NT2/D1 (cell line): Measurements from ENCODE around the gene NFIX.

Source experiments
- DNase-seq: peaks from one replicate; pipeline ENCODE4 v3.0.0-alpha.2; 2011; ENCODE audit warnings: low read depth, low spot score
- H3K27me3 ChIP-seq: 2 replicates; pipeline ENCODE4 v1.6.0; 2011; ENCODE audit warnings: mild to moderate bottlenecking; ENCODE audit not compliant: insufficient read length, insufficient read depth
- H3K36me3 ChIP-seq: 2 replicates; pipeline ENCODE4 v1.6.1; 2011; ENCODE audit warnings: mild to moderate bottlenecking, low read length, mixed read lengths; ENCODE audit not compliant: insufficient read depth, insufficient read length
- H3K4me1 ChIP-seq: 2 replicates; pipeline ENCODE4 v1.5.1; 2011; ENCODE audit not compliant: insufficient read depth, insufficient read length
- H3K4me3 ChIP-seq: 2 replicates; pipeline ENCODE4 v1.5.1; 2011; ENCODE audit warnings: low read depth; ENCODE audit not compliant: insufficient read length
- H3K9ac ChIP-seq: 2 replicates; pipeline ENCODE4 v1.6.0; 2011; ENCODE audit warnings: low read depth; ENCODE audit not compliant: insufficient read length
- H3K9me3 ChIP-seq: 2 replicates; pipeline ENCODE4 v1.5.1; 2011; ENCODE audit warnings: mild to moderate bottlenecking, low read length; ENCODE audit not compliant: insufficient read depth
- SUZ12 ChIP-seq: IDR thresholded peaks from 2 replicates; pipeline ENCODE4 v1.6.1; 2011; ENCODE audit not compliant: insufficient read length, insufficient read depth; ENCODE audit errors: extremely low read depth
- YY1 ChIP-seq: IDR thresholded peaks from 2 replicates; pipeline ENCODE4 v1.6.1; 2011; ENCODE audit not compliant: insufficient read length, insufficient read depth
- ZNF274 ChIP-seq: IDR thresholded peaks from 2 replicates; pipeline ENCODE4 v1.6.1; 2011; ENCODE audit warnings: mild to moderate bottlenecking, low read depth, low read length

The NFIX gene

GRCh38 chr19:13110099-13110610 is 114.9 kb downstream of the NFIX start:
- Histone ChIP-seq H3K9ac (peak overlapping the region; percentile 21), H3K27me3 (no peaks in the 10 kb centered on the region), H3K9me3 (no peaks in the 10 kb centered on the region), H3K4me3 (no peak overlapping the region), H3K4me1 (peaks cover 12% of the 10 kb centered on the region), H3K36me3 (peaks cover 72% of the 10 kb centered on the region)
- no peak for DNase-seq
- TF ChIP-seq YY1 (no peak), ZNF274 (no peak)

GRCh38 chr19:13112555-13112954 is 117.3 kb downstream of the NFIX start:
- TF ChIP-seq SUZ12, result no peak
- no peak for TF ChIP-seq ZNF274
- no peak for TF ChIP-seq YY1
- Histone ChIP-seq H3K9ac (no peak overlapping the region), H3K4me3 (no peak overlapping the region), H3K9me3 (no peaks in the 10 kb centered on the region), H3K4me1 (peaks cover 17% of the 10 kb centered on the region), H3K36me3 (peaks cover 67% of the 10 kb centered on the region), H3K27me3 (no peaks in the 10 kb centered on the region)
- DNase-seq, result no peak

DNA sequence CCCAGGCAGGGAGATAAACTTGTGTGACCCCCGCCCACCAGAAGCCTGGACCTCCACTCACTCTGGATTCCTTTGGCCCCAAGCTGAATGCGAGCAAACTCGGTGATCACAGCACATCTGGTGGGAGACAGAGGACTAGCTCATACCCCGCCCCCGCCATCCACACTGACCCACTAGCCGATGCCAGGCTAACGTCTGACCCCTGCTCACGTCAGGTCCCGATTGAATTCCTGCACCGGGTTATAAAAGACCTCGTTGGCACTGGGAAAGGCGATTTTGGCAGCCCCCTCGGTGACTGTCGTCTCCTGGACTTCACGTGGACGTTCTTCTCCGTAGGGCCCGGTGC is 120.6 kb downstream of the NFIX start:
- Histone ChIP-seq H3K4me3 (peak overlapping the region; percentile 100), H3K4me1 (peaks cover 24% of the 10 kb centered on the region), H3K9me3 (no peaks in the 10 kb centered on the region), H3K9ac (peak overlapping the region; percentile 100), H3K36me3 (peaks cover 59% of the 10 kb centered on the region), H3K27me3 (no peaks in the 10 kb centered on the region)
- no peak for DNase-seq
- TF ChIP-seq YY1 (no peak), ZNF274 (no peak), SUZ12 (no peak)

- peaks cover 63% of the 10 kb centered on the region for H3K36me3 ChIP-seq
- H3K27me3 ChIP-seq, result no peaks in the 10 kb centered on the region
- DNase-seq, result peak; percentile 92
- H3K4me3 ChIP-seq, result peak within 1 kb of the TSS; percentile 100
- no peaks in the 10 kb centered on the region for H3K9me3 ChIP-seq
- TF ChIP-seq SUZ12 (no peak), ZNF274 (no peak), YY1 (peak; percentile 98)
- peak within 1 kb of the TSS; percentile 100 for H3K9ac ChIP-seq
- H3K4me1 ChIP-seq, result peaks cover 27% of the 10 kb centered on the region
Measured at GRCh38 chr19:13116282-13117175, 121.3 kb downstream of the NFIX start, which contains the start of gene TRMT1. Gene TRMT1 (minus strand): TSS chr19:13116740. CDS start chr19:13116399, 341 bp downstream.

GRCh38 chr19:13117176-13117771 is 122.0 kb downstream of the NFIX start:
- H3K4me1 ChIP-seq, result peaks cover 33% of the 10 kb centered on the region
- no peak for TF ChIP-seq ZNF274
- TF ChIP-seq SUZ12, result no peak
- TF ChIP-seq YY1, result no peak
- peak overlapping the region; percentile 100 for H3K9ac ChIP-seq
- H3K4me3 ChIP-seq, result peak overlapping the region; percentile 100
- H3K36me3 ChIP-seq, result peaks cover 68% of the 10 kb centered on the region
- no peaks in the 10 kb centered on the region for H3K27me3 ChIP-seq
- no peak for DNase-seq
- no peaks in the 10 kb centered on the region for H3K9me3 ChIP-seq

GRCh38 chr19:13117772-13118423 is 122.6 kb downstream of the NFIX start, which contains the start of gene NACC1:
Gene NACC1 (plus strand): TSS chr19:13118264. CDS start chr19:13135208, 16,944 bp downstream.
- peaks cover 68% of the 10 kb centered on the region for H3K36me3 ChIP-seq
- peaks cover 38% of the 10 kb centered on the region for H3K4me1 ChIP-seq

More at GRCh38 chr19:13117772-13118423, 122.6 kb downstream of the NFIX start, which contains the start of gene NACC1:
- H3K9me3 ChIP-seq, result no peaks in the 10 kb centered on the region
- peak; percentile 80 for DNase-seq
- peak within 1 kb of the TSS; percentile 100 for H3K4me3 ChIP-seq
- H3K9ac ChIP-seq, result peak within 1 kb of the TSS; percentile 100
- TF ChIP-seq SUZ12 (no peak), YY1 (peak; percentile 59), ZNF274 (no peak)
- H3K27me3 ChIP-seq, result no peaks in the 10 kb centered on the region
